Measurements from ENCODE around the gene NKIRAS1.
"Not testable (repeated sequence)": the region's sequence is repeated elsewhere in the genome, so short reads cannot be mapped to it uniquely, and the experiment has no call there.

NKIRAS1 gene

DNA sequence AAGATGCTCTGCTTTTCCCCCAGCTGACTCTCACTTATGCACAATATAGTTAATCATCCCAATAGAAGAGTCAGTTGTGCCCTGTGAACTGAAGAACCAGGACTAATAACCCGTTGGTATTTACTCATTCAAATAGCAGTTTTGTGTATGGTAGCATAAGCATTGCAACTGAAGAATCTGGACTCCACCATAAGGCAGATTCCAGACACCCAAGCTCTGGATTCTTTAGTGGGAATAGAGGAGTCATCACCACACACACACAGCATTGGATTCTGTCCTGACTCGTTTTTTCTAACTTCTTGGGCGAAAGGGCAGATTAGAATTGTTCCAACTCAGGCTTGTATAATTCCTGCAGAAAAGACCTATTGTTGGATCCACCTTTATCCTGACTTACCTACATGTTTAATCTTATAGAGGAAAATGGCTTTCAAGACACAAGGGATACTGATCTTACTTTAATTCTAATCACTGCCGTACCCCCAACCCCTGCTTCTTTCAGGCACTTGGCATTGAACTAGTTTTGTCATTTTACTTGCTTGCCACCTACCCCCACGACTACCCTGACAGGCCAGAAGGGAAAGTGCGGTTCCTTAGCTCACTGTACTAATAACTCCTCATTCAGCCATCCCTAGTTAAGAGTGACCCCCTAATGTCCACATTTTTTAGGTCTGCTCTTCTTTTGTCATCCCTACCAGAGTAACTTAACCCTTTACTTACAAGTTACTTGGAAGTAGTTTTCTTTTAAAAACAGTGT, 42.3 kb downstream of the NKIRAS1 start:
- Histone ChIP-seq H3K27me3 (ENCODE audit: insufficient read depth, low read depth, severe bottlenecking) (no peaks in the 10 kb centered on the region), H3K36me3 (no peaks in the 10 kb centered on the region; the same call in 1 of the 2 replicates), H3K9me3 (ENCODE audit: severe bottlenecking) (no peaks in the 10 kb centered on the region), H3K4me3 (ENCODE audit: low read depth, low read length) (no peak overlapping the region), H3K27ac (no peak overlapping the region)
- DNase-seq, result no peak
- no peak for TF ChIP-seq CTCF (IDR thresholded peaks at IDR 0.05; ENCODE audit: low read depth, low read length)

- Histone ChIP-seq H3K4me3 (ENCODE audit: low read depth, low read length) (no peak overlapping the region), H3K36me3 (no peaks in the 10 kb centered on the region; the same call in 1 of the 2 replicates), H3K27ac (no peak overlapping the region), H3K27me3 (ENCODE audit: insufficient read depth, low read depth, severe bottlenecking) (no peaks in the 10 kb centered on the region), H3K9me3 (ENCODE audit: severe bottlenecking) (no peaks in the 10 kb centered on the region)
- TF ChIP-seq CTCF (IDR thresholded peaks at IDR 0.05; ENCODE audit: low read depth, low read length), result no peak
- no peak for DNase-seq
Observed at GRCh38 chr3:23873941-23874340, 42.8 kb downstream of the NKIRAS1 start.

GRCh38 chr3:23872330-23872729, 44.5 kb downstream of the NKIRAS1 start:
- H3K27me3 ChIP-seq (ENCODE audit: insufficient read depth, low read depth, severe bottlenecking), result no peaks in the 10 kb centered on the region
- no peak overlapping the region for H3K4me3 ChIP-seq (ENCODE audit: low read depth, low read length)
- TF ChIP-seq CTCF (IDR thresholded peaks at IDR 0.05; ENCODE audit: low read depth, low read length), result no peak
- DNase-seq, result no peak
- H3K36me3 ChIP-seq, result no peaks in the 10 kb centered on the region
- no peaks in the 10 kb centered on the region for H3K9me3 ChIP-seq (ENCODE audit: severe bottlenecking)
- no peak overlapping the region for H3K27ac ChIP-seq

DNA sequence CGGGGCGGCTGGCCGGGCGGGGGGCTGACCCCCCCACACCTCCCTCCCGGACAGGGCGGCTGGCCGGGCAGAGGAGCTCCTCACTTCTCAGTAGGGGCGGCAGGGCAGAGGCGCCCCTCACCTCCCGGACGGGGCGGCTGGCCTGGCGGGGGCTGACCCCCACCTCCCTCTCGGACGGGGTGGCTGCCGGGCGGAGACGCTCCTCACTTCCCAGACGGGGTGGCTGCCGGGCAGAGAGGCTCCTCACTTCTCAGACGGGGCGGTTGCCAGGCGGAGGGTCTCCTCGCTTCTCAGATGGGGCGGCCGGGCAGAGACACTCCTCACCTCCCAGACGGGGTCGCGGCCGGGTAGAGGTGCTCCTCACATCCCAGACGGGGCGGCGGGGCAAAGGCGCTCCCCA, 45.4 kb downstream of the NKIRAS1 start:
- not testable (repeated sequence) for DNase-seq; H3K27me3 ChIP-seq (ENCODE audit: insufficient read depth, low read depth, severe bottlenecking); H3K27ac ChIP-seq; H3K36me3 ChIP-seq; H3K9me3 ChIP-seq (ENCODE audit: severe bottlenecking); H3K4me3 ChIP-seq (ENCODE audit: low read depth, low read length)

DNA sequence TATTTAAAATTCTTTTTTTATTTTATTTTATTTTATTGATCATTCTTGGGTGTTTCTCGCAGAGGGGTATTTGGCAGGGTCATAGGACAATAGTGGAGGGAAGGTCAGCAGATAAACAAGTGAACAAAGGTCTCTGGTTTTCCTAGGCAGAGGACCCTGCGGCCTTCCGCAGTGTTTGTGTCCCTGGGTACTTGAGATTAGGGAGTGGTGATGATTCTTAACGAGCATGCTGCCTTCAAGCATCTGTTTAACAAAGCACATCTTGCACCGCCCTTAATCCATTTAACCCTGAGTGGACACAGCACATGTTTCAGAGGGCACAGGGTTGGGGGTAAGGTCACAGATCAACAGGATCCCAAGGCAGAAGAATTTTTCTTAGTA, 46.1 kb downstream of the NKIRAS1 start:
- H3K27me3 ChIP-seq (ENCODE audit: insufficient read depth, low read depth, severe bottlenecking); H3K4me3 ChIP-seq (ENCODE audit: low read depth, low read length); H3K27ac ChIP-seq; H3K36me3 ChIP-seq; H3K9me3 ChIP-seq (ENCODE audit: severe bottlenecking); DNase-seq: not testable (repeated sequence)

DNA sequence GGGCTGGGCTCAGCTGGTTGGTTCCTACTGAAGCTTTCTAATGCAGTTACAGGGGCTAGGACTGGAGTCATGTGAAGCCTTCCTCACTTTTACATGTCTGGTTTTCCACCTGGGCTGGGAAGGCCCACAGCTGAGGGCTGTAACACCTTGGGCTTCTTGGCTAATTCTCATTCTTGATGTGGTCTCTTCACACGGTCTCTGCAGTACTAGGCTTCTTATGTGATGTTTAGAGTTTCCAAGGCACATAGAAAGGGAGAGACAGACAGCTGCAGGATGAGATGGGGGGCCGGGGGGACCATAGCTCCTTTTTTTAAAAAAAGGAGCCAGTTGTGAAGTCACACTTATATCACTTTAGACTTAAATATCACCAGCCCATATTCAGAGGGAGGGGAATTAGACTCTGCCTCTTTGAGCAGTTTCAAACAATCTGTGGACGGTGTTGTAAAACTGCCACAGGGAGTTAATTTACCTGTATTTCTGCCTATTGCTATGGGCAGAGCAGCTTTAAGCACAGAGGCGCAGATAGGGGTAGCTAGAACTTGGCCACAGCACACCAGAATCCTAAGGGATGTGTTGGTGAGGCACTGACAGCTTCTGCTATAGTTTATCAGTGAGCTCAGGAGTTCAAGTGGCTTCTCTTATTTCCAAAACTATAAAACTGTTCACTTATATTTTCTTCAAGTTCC, 46.7 kb downstream of the NKIRAS1 start:
- Histone ChIP-seq H3K27me3 (ENCODE audit: insufficient read depth, low read depth, severe bottlenecking) (no peaks in the 10 kb centered on the region), H3K36me3 (no peaks in the 10 kb centered on the region), H3K4me3 (ENCODE audit: low read depth, low read length) (no peak overlapping the region), H3K27ac (no peak overlapping the region; the same call in 1 of the 2 replicates), H3K9me3 (ENCODE audit: severe bottlenecking) (no peaks in the 10 kb centered on the region)
- no peak for TF ChIP-seq CTCF (IDR thresholded peaks at IDR 0.05; ENCODE audit: low read depth, low read length)
- DNase-seq, result no peak

Measured in WERI-Rb-1 (cell line).